PC-9 (cell line): ENCODE results near the gene GMEB2.

Source experiments
- EZH2 ChIP-seq: fragments of 200-600 bp; sonication (generic); IDR thresholded peaks from 2 replicates; pipeline ENCODE4 v1.8.0; 2017; ENCODE audit warnings: antibody characterized with exemption, low read depth
- TF ChIP-seq, protein P1 (sequence below): fragments of 200-600 bp; sonication (generic); conservative IDR thresholded peaks from 2 replicates; pipeline ENCODE4 v1.6.1; 2017; ENCODE audit warnings: mixed run types, antibody characterized with exemption, mild to moderate bottlenecking, moderate library complexity

DNA sequence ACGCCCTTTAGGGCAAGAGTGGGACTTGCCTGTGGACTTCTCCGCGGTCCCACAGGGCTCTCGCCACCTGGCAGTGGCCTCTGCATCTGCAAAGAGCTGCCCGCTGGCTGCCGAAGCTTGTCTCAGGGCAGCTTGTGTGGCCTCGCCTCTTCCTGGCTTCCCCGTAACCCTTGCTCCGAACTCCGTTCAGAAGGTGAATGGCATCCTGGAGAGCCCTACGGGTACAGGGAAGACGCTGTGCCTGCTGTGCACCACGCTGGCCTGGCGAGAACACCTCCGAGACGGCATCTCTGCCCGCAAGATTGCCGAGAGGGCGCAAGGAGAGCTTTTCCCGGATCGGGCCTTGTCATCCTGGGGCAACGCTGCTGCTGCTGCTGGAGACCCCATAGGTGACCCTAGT lies 34.2 kb upstream of the GMEB2 start:
- TF ChIP-seq, protein P1, sequence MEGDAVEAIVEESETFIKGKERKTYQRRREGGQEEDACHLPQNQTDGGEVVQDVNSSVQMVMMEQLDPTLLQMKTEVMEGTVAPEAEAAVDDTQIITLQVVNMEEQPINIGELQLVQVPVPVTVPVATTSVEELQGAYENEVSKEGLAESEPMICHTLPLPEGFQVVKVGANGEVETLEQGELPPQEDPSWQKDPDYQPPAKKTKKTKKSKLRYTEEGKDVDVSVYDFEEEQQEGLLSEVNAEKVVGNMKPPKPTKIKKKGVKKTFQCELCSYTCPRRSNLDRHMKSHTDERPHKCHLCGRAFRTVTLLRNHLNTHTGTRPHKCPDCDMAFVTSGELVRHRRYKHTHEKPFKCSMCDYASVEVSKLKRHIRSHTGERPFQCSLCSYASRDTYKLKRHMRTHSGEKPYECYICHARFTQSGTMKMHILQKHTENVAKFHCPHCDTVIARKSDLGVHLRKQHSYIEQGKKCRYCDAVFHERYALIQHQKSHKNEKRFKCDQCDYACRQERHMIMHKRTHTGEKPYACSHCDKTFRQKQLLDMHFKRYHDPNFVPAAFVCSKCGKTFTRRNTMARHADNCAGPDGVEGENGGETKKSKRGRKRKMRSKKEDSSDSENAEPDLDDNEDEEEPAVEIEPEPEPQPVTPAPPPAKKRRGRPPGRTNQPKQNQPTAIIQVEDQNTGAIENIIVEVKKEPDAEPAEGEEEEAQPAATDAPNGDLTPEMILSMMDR, result no peak
- no peak for TF ChIP-seq EZH2
